Activated naive CD8-positive, alpha-beta T cell (primary cell): Measurements from ENCODE around the gene BCAS1.

Experiments
- H3K27ac Mint-ChIP-seq: one replicate; pipeline ENCODE4 v1.8.0; 2021; ENCODE audit warnings: mixed read lengths
- H3K27me3 Mint-ChIP-seq: one replicate; pipeline ENCODE4 v1.8.0; 2021; ENCODE audit warnings: mixed read lengths
- H3K36me3 Mint-ChIP-seq: one replicate; pipeline ENCODE4 v1.8.0; 2021; ENCODE audit warnings: mixed read lengths
- H3K4me1 Mint-ChIP-seq: one replicate; pipeline ENCODE4 v1.8.0; 2021; ENCODE audit warnings: low read depth, mixed read lengths
- H3K4me3 Mint-ChIP-seq: one replicate; pipeline ENCODE4 v1.8.0; 2021; ENCODE audit warnings: mild to moderate bottlenecking, mixed read lengths
- H3K9me3 Mint-ChIP-seq: one replicate; pipeline ENCODE4 v1.8.0; 2021; ENCODE audit warnings: low read depth, mixed read lengths

Gene BCAS1

DNA sequence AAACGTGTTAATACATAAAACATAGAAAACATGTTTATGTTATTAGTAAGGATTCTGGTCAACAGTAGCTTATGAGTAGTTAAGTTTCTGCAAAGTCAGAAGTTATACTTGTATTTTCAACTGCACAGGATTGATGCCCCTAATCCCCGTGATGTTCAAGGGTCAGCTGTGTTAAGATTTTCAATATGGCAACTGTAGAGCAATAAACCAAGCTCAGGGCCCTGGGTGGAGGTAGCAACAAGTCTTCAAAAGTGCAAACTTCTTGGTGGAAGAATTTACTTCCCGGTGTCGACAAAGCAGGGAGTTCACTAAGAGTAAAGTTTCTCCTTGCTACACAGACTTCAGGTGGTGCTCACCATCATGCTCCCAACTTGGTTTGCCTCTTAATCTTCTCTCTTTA is 4.1 kb upstream of the BCAS1 start:
- Mint-ChIP-seq H3K27ac (no peak overlapping the region), H3K4me1 (peaks cover 31% of the 10 kb centered on the region), H3K4me3 (no peak overlapping the region), H3K9me3 (no peaks in the 10 kb centered on the region), H3K36me3 (no peaks in the 10 kb centered on the region), H3K27me3 (no peaks in the 10 kb centered on the region)

DNA sequence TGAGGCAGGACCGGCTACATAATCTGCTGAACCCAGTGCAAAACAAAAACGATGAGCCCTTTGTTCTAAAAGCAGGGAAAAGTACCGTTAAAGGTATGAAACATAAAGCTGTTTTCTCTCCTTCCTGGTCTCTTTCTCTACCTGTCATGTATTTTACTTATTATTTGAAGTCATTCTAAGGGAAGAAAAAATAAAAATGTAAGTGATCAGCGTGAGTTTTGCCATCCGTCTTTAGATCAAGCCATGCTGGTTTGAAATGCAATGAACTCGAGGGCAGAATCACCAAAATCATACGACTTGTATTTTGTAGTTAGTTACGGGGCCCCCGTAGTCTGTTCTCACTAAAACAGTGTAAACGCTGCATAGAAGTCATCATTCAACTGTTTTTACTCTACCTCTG is 2.9 kb upstream of the BCAS1 start:
- H3K27me3 Mint-ChIP-seq = no peaks in the 10 kb centered on the region
- H3K4me1 Mint-ChIP-seq = peaks cover 21% of the 10 kb centered on the region
- no peaks in the 10 kb centered on the region for H3K9me3 Mint-ChIP-seq
- no peak overlapping the region for H3K4me3 Mint-ChIP-seq
- no peak overlapping the region for H3K27ac Mint-ChIP-seq
- H3K36me3 Mint-ChIP-seq = no peaks in the 10 kb centered on the region

DNA sequence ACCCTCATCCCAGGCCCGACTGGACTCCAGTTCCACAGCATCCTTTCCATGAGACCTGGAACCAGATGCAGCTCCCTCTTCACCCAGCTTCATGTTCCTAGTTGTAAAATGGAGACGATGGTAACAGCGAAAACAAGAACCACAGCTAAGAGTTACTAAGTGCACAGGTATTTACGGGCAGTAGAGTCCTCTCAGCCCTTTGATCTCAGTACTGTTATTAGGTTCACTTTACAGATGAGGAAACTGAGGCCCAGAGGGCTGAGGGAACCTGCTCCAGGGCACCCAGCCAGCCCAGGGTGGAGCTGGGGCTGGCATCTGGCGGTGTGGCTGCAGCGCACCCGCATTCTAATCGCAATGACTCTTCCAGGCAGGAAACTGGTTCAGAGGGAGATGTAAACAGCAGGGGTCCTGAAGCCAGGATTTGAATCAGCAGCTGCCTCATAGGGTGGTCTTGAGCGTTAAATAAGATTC is 858 bp downstream of the BCAS1 start:
- no peaks in the 10 kb centered on the region for H3K27me3 Mint-ChIP-seq
- H3K9me3 Mint-ChIP-seq = no peaks in the 10 kb centered on the region
- no peaks in the 10 kb centered on the region for H3K36me3 Mint-ChIP-seq
- H3K4me3 Mint-ChIP-seq = no peak overlapping the region
- peaks cover 15% of the 10 kb centered on the region for H3K4me1 Mint-ChIP-seq
- H3K27ac Mint-ChIP-seq = no peak overlapping the region

DNA sequence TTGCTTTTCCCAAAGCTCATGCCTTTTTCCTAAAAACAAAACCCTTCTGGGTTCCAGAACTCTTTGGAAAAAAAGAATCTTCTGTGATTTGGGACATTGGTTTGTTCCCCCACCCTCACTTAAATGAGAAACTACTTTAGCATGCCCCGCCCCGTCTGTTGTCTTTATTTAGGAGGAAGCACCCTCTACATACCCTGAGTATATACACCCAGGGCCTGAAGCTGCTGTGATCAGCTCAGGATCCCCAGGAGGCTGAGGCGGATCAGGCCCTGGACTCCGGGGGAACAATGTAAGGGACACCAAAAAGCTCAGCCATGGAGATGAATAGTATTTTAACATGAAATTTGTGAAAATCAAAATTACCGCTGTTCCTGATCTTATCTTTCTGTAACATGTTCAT is 1.4 kb downstream of the BCAS1 start:
- H3K27me3 Mint-ChIP-seq = no peaks in the 10 kb centered on the region
- no peaks in the 10 kb centered on the region for H3K9me3 Mint-ChIP-seq
- no peak overlapping the region for H3K27ac Mint-ChIP-seq
- H3K4me1 Mint-ChIP-seq = peaks cover 21% of the 10 kb centered on the region
- H3K4me3 Mint-ChIP-seq = no peak overlapping the region
- no peaks in the 10 kb centered on the region for H3K36me3 Mint-ChIP-seq

DNA sequence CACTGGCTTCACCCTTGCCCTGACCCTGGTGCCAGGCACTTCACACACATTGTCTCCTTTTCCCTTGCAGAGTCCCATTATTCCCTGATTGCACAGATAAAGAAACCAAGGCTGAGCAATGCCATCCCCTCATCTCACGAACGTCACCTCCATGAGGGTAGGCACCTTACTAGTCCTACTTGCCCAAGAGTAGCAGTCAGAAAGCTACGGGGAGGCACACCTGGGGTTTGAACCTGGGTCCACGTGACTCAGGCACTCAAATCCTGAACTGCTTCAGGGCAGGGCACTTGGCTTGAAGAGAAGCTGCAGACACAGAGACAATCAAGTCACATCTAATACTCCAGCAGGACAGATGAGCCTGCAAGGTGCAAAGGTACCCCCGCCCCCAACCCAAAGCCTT is 1.9 kb downstream of the BCAS1 start:
- H3K4me3 Mint-ChIP-seq = no peak overlapping the region
- H3K27ac Mint-ChIP-seq = peak overlapping the region; percentile 43
- H3K36me3 Mint-ChIP-seq = no peaks in the 10 kb centered on the region
- peaks cover 26% of the 10 kb centered on the region for H3K4me1 Mint-ChIP-seq
- H3K9me3 Mint-ChIP-seq = no peaks in the 10 kb centered on the region
- H3K27me3 Mint-ChIP-seq = no peaks in the 10 kb centered on the region

DNA sequence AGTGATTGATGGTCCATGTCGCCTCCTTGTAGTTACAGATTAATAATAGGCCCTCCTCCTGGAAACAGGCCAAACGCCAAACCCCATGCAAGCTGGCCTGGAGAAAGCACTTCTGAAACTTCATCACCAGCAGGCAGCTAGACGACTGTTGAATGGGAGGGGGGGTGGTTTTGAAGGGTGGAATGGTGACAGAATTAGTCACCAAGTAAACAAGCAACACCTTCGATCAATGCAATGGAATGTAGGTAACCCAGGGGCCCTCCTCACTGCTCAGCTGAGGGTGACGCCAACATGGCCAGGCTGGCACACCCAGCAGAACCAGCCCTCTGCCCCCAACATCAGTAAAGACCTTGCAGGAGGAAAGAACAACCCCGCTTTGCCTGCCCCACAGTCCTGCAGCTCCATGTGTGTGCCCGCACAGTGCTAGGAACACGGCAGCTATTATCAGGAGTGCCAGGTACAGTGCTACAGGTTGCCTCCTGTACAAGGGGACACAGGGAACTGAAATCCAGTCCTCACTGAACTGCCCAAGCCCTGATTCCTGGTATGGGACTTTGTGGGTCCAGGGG is 2.7 kb downstream of the BCAS1 start:
- Mint-ChIP-seq H3K4me1 (peaks cover 34% of the 10 kb centered on the region), H3K27ac (no peak overlapping the region), H3K9me3 (no peaks in the 10 kb centered on the region), H3K27me3 (no peaks in the 10 kb centered on the region), H3K36me3 (no peaks in the 10 kb centered on the region), H3K4me3 (no peak overlapping the region)

DNA sequence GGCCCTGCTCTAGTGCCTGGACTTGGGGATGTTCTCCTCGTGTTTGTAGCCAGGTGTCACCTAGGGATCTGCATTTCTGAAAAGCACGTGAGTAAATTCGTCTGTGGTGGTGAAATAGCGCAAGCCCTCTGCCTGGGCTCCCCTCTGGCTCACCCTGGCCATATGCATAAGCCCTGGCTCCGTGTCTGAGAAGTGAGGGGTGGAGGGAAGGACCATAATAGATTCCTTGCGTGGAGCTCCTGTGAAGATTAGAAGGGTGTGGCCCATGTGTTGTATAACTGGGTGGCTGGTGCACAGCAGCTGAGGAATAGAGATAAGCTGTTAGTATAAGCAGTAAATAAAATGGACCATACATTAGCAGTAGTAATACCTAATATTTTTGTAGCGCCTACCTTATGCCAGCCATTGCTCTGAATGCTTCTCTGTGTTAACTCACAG is 4.8 kb downstream of the BCAS1 start:
- Mint-ChIP-seq H3K27me3 (no peaks in the 10 kb centered on the region), H3K4me3 (no peak overlapping the region), H3K27ac (no peak overlapping the region), H3K4me1 (peaks cover 36% of the 10 kb centered on the region), H3K36me3 (no peaks in the 10 kb centered on the region), H3K9me3 (no peaks in the 10 kb centered on the region)

DNA sequence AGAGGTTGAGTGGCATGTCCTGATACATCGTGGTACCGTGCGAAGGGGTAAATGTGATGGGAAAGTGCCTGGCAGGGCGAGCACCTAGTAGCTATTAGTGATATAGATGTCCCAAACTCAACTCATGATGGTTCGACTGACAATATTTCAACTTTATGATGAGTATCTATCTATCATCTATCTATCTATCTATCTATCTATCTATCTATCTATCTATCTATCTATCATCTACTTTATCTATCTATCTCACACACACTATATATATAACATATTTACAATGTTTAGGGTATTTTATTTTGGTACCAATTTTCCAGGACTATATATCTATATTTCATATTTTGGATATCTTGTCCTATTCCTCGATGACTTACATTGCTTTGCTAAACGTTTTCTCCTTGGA is 5.5 kb downstream of the BCAS1 start:
- Mint-ChIP-seq H3K4me1 (peaks cover 36% of the 10 kb centered on the region), H3K36me3 (no peaks in the 10 kb centered on the region), H3K27ac (peak overlapping the region; percentile 91), H3K27me3 (no peaks in the 10 kb centered on the region), H3K9me3 (no peaks in the 10 kb centered on the region), H3K4me3 (peak overlapping the region; percentile 67)

DNA sequence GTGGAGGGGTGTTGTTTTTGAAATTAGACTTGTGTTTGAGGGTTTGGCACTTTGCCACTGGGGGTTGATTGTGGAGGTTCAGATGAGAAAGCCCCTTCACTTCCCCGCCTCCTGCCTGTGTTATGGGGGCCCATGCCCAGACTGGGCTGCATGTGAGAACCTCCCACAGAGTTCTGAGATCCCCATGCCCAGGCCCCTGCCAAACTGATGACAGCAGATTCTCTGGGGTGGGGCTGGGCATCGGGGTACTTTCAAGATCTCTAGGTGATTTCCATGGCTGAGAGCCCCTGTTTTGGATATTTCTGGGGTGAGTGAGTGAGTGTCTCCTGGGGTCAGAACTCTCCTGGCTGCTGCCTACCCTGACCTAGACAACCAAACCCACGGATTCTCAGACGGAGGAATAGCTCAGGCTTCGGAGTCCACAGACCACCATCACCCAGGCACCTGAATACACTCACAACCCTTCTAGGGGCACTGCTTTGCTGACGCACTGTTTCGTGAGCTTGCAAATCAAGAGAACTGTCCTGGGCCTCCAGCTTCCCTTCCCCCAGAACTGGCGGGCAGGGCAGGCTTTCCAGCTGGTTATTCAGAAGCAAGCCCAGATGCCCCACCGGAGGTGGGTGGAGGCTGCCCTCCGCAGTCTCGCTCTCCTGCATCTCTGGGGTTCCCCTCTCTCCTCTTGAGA is 6.3 kb downstream of the BCAS1 start:
- Mint-ChIP-seq H3K27ac (peak overlapping the region; percentile 91), H3K9me3 (no peaks in the 10 kb centered on the region), H3K36me3 (no peaks in the 10 kb centered on the region), H3K27me3 (no peaks in the 10 kb centered on the region), H3K4me3 (peak overlapping the region; percentile 67), H3K4me1 (peaks cover 36% of the 10 kb centered on the region)

DNA sequence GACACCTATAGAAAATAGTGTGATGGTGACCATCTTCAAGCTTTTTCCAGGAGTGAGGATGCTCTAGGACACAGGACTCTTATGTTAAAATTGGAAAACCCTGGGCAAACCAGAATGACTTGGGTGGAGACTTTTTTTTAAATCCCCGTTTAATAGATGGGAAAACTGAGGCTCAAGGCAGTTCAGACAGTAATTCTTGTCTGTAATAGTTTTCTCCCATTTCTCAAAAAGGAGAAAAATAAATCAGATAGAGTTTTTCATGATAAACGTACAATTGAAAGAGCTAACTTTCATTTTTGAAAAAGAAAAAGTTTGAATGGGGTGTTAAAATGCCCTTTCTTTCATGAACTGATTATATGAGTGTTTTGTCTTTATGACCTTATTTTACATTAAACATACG is 6.8 kb downstream of the BCAS1 start:
- H3K27ac Mint-ChIP-seq = peak overlapping the region; percentile 91
- no peaks in the 10 kb centered on the region for H3K36me3 Mint-ChIP-seq
- peaks cover 41% of the 10 kb centered on the region for H3K4me1 Mint-ChIP-seq
- no peaks in the 10 kb centered on the region for H3K27me3 Mint-ChIP-seq
- no peaks in the 10 kb centered on the region for H3K9me3 Mint-ChIP-seq
- peak overlapping the region; percentile 67 for H3K4me3 Mint-ChIP-seq

DNA sequence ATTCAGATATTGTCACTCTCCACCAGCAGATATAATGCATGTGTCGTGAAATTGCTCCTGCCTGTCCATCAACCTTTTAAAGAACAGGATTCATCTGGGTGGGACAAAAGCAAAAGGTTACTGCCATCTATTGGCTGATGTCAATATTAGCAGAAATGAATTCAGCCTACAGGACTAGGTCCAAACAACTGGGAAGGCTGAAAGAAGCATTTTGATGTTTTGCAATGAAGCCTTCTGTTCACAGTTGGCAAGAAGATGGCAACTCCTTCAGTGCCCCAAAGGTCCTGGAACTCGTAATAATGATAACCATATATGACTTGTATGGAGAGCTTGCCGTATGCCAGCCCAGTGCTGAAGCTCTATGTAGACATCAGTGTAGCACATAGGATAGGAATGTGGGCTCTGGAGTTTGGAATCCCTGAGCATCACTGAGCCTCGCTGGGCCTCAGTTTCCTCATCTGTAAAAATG is 7.5 kb downstream of the BCAS1 start:
- H3K4me1 Mint-ChIP-seq = peaks cover 46% of the 10 kb centered on the region
- H3K4me3 Mint-ChIP-seq = peak overlapping the region; percentile 67
- no peaks in the 10 kb centered on the region for H3K27me3 Mint-ChIP-seq
- H3K27ac Mint-ChIP-seq = peak overlapping the region; percentile 91
- H3K36me3 Mint-ChIP-seq = no peaks in the 10 kb centered on the region
- no peaks in the 10 kb centered on the region for H3K9me3 Mint-ChIP-seq

DNA sequence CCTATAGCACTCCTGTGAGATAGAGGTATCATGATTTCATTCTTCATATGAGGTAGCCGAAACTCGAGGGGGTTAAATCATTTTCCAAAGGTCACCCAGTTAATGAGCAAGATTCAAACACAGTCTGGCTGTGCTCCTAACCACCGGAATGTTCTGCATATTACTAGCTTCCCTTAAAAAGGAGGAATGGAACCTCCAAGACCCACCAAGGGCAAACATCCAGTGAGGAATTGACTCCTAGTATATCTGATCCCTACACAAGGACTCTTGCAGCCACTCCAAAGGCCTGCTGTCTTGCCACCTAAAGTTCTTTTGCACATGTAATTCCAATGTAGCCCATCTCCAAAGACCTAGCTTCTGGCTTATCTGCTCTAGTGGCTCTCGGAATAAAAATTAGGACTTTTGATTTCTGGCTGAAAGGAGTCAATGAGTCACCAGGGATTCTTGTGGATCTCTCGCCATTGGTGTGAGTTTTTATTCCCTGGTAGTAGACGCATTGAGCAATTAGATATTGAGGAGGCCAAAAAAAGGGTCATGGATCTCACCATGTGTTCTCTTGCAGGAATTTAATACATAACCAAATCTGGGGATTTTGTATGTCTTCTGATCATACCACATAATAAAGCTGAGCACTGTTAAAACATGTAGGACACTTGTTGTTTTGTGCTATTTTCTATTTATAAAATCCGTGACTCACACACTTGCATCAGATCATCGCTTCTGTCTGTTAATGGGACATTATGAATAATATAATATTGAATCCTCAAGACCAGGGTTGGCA is 9.1 kb downstream of the BCAS1 start:
- Mint-ChIP-seq H3K4me1 (peaks cover 45% of the 10 kb centered on the region), H3K4me3 (no peak overlapping the region), H3K27me3 (no peaks in the 10 kb centered on the region), H3K9me3 (no peaks in the 10 kb centered on the region), H3K36me3 (no peaks in the 10 kb centered on the region), H3K27ac (no peak overlapping the region)

DNA sequence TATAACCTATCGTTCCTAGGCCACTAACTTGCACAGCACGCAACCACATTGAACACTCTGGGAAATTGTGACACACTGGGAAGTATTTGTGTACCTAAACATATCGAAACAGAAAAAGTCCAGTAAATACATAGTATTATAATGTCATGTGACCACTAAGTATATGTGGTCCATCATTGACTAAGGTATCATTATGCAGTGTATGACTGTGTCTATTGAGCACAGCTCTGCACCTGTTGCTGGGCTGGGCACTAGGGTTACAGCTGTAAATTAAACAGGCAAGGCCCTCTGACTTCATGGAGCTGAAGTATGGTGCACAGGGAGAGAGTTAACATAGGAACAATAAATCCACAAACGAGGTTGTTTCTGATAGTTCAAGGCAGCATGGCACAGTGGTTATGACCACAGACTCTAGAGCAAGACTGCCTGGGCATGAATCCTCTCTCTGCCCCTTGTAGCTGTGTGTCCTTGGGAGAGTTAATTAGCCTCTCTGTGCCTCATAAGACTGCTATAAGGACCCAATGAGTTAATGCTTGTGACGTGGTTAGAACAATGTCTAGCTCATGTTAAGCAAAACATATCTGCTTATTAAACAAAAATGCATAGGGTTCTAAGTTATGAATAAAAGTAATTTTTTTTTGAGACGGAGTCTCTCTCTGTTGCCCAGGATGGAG is 10.6 kb downstream of the BCAS1 start:
- Mint-ChIP-seq H3K27me3 (no peaks in the 10 kb centered on the region), H3K27ac (no peak overlapping the region), H3K9me3 (no peaks in the 10 kb centered on the region), H3K4me1 (peaks cover 36% of the 10 kb centered on the region), H3K4me3 (no peak overlapping the region), H3K36me3 (no peaks in the 10 kb centered on the region)

DNA sequence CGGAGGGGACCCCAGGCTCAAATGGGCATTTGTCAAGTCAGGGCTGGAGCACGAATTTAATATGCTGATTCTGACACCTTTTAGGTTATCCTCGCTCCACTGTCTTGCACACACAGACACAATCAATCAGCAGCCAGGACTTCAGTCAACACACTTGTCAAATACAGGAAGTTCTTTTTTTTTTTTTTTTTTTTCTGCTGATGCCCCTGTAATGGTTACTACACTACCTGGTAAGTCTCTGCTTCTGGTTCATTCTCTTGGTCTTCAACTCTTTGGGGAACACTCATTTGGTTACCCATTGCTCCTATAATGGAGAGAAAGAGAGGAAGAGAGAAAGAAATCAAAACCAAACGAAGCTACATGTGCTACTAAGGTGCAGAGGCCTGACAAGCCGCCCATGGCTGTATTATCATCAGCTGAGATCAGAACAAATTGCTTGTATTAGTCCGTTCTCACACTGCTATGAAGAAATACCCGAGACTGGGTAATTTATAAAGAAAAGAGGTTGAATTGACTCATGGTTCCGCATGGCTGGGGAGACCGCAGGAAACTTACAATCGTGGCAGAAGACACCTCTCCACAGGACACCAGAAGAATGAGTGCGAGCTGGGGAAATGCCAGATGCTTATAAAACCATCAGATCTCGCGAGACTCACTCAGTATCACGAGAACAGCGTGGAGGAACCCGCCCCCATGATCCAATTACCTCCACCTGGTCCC is 11.8 kb downstream of the BCAS1 start:
- H3K9me3 Mint-ChIP-seq = no peaks in the 10 kb centered on the region
- H3K4me3 Mint-ChIP-seq = no peak overlapping the region
- H3K4me1 Mint-ChIP-seq = peaks cover 24% of the 10 kb centered on the region
- no peaks in the 10 kb centered on the region for H3K27me3 Mint-ChIP-seq
- H3K27ac Mint-ChIP-seq = peak overlapping the region; percentile 16
- H3K36me3 Mint-ChIP-seq = no peaks in the 10 kb centered on the region
